RKO (cell line): Measurements from ENCODE around the gene SGSH.
"Not testable (repeated sequence)": the region's sequence is repeated elsewhere in the genome, so short reads cannot be mapped to it uniquely, and the experiment has no call there.

Experiments
- DNase-seq: peaks from one replicate; pipeline ENCODE4 v3.0.0-alpha.2; 2016; ENCODE audit warnings: low spot score

Gene SGSH

GRCh38 chr17:80253631-80254395 is 33.7 kb upstream of the SGSH start:
- DNase-seq = no peak

DNA sequence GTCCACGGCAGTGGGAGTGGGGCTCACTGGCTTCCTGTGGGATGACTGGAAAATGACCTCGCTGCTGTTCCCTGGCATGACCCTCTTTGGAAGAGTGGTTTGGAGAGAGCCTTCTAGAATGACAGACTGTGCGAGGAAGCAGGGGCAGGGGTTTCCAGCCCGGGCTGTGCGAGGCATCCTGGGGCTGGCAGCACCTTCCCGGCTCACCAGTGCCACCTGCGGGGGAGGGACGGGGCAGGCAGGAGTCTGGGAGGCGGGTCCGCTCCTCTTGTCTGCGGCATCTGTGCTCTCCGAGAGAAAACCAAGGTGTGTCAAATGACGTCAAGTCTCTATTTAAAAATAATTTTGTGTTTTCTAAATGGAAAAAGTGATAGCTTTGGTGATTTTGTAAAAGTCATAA is 32.7 kb upstream of the SGSH start:
- no peak for DNase-seq

- DNase-seq = no peak
Measured at GRCh38 chr17:80251966-80252365, 31.8 kb upstream of the SGSH start.

GRCh38 chr17:80248894-80249710 is 29.0 kb upstream of the SGSH start:
- DNase-seq = no peak

DNA sequence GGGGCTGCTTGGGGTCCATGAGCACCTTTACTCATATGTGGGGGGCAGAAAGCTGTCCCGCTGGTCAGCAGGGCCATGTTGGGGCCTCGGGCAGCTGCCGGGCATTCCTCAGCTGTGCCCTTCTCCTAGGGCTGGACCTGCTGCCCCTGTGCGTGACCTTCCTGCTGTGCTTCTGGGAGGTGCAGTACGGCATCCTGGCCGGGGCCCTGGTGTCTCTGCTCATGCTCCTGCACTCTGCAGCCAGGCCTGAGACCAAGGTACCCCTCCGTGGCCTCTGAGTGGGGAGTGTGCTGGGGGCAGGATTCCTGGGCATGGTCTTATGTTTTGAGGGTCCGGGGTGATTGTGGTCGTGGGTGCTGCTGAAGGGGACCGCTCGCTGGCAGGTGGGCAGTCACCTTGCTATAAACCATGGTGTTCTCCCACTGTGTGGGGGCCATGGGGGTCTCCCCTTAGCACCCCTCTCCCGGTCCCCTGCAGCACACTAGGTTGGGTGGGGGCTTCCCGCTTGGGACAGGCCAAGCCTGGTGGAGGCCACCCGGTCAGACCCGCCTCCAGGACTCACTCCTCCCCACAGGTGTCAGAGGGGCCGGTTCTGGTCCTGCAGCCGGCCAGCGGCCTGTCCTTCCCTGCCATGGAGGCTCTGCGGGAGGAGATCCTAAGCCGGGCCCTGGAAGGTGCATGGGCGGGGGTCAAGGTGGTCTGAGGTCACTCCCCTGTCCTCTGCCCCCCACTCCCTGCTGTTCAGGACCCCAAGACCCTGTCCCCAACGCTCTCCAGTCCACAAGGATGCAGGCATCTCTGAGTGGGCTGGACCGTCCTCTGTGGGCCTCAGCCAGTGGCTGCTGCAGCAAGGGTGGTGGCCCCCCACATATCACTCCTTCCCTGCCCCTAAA is 28.1 kb upstream of the SGSH start:
- no peak for DNase-seq

DNA sequence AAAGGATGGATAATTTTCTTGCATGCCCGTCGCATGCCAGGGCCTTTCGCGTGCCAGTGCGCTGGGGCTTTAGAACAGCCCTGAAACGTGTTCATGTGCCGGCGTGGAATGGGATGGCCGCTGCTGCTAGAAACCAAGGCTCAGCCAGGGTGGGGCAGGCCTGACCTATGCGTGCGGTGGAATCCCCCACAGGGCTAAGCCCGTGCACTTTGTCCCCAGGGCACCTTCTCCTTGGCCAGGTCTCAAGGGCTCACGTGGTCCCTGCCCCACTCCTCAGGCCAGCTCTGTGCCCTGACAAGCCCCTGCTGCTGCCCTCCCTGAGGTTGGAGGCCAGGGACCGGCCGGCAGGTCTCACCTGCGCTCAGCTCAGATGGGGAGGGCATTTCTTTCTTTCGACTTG is 27.4 kb upstream of the SGSH start:
- DNase-seq = no peak

GRCh38 chr17:80246726-80247125 is 26.6 kb upstream of the SGSH start:
- DNase-seq = no peak

DNA sequence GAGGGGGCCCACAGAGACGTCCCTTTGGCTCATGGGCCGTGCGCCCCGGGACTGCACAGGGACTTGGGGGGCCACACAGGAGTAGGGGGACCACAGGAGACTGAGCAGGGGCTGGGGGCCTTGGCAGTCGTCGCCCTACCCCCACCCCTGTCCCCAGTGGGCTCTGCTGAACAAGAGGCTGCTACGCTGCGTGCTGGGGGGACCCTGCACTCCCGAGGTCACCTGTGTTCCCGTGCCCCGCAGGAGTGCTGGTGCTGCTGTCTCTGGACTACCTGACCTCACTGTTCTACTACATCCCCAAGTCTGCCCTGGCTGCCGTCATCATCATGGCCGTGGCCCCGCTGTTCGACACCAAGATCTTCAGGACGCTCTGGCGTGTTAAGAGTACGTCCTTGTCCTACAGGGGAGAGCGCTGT is 26.1 kb upstream of the SGSH start:
- DNase-seq = no peak

DNA sequence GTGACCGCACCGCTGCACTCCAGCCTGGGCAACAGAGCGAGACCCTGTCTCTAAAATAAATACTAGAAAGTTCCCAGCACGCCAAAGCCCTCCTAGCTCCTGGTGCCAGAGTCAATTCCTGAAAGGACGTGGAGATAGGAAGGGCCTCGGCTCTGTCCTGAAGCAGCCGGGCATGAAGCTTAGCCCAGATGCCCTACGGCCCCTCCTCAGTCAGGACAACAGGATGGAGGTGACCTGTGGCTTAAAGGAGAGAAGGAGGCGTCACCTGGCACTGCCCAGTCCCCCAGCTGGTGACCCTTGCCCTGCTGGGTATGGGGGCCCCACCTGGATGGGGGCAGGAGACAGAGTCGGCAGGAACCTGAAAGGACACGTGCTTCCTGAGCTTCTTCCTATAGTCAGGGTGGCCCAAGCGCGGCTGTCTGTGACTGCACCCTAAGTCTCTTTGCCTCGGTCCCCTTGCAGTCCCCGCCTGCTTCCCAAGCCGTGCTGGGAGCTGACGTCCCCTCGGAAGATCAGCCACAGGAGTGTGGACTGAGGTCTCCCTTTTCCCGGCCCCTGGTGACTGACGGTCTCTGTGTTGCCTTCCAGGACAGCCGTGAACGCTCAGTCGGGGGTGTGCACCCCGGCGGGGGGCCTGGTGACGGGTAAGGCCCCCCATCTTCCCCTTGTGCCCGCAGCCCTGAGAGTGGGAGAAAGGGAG is 25.6 kb upstream of the SGSH start:
- no peak for DNase-seq

DNA sequence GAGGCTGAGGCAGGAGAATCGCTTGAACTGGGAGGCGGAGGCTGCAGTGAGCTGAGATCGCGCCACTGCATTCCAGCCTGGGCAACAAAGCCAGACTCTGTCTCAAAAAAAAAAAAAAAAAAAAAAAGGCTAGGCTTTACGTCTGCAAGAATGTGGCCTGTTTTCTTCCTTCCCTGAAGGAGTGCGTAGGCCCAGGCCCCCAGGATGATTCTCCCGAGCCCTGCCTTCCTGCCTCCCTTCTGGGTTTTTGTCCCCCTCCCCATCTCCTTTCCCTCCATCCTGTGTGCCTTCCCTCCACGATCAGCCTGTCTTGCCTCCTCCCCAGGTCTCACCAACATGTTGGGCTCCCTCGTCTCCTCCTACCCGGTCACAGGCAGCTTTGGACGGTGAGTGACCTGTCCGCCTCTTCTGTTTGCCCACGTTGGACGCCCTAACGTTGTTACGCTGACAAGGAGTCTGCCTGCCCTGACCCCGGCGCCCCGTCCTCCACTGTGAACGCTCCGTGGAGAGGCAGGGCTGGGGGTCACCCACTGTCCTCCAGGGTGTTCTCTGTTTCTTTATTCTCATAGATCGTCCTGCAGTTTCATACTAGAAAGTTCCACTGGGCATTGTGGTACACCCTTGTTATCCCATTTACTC is 24.9 kb upstream of the SGSH start:
- no peak for DNase-seq

DNA sequence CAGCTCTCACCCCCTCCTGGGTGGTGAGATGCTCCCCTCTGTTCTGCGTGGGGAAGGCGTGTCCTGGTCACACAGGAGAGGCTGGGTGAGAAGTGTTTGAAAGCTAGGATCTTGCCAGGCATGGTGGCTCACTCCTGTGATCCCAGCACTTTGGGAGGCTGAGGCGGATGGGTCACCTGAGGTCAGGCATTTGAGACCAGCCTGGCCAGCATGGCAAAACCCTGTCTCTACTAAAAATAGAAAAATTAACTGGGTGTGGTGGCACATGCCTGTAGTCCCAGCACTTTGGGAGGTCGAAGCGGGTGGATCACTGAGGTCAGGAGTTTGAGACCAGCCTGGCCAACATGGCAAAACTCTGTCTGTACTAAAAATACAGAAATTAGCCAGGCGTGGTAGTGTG is 24.3 kb upstream of the SGSH start:
- not testable (repeated sequence) for DNase-seq

GRCh38 chr17:80243526-80244433 is 23.6 kb upstream of the SGSH start:
- no peak for DNase-seq

DNA sequence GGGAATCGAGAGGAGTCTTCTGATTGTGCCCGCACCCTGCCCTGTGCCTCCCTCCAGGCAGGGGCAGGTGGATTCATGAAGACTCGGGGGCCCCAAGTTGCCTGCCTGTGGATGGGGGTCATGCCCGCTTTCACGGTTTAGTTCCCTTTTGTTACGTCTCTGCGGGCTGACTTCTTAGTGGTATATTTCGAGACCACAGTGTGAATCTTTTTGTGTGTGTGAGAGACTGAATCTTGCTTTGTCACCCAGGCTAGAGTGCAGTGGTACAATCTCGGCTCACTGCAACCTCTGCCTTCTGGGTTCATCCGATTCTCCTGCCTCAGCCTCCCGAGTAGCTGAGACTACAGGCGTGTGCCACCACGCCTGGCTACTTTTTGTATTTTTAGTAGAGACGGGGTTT is 22.4 kb upstream of the SGSH start:
- DNase-seq = no peak

DNA sequence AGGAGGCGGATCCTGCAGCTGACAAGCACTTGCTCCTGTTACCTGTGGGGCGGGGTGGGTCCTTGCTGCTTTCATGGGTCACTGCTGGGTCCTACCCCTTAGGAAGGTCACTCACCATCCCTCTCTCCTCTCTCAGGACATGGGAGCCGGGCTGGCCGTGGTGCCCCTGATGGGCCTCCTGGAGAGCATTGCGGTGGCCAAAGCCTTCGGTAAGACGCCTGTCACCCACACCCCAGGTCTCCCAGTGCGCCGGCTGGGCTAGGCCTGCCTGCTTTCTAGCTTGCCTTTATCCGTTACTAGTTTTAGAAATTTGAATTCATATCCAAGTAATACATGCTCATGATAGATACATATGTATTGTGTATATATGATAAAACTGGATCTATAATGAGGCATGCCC is 17.3 kb upstream of the SGSH start:
- no peak for DNase-seq

GRCh38 chr17:80236911-80237310 is 16.8 kb upstream of the SGSH start:
- DNase-seq = no peak

- no peak for DNase-seq
Measured at GRCh38 chr17:80233202-80233601, 13.1 kb upstream of the SGSH start.

- no peak for DNase-seq
Measured at GRCh38 chr17:80232438-80232837, 12.3 kb upstream of the SGSH start.

DNA sequence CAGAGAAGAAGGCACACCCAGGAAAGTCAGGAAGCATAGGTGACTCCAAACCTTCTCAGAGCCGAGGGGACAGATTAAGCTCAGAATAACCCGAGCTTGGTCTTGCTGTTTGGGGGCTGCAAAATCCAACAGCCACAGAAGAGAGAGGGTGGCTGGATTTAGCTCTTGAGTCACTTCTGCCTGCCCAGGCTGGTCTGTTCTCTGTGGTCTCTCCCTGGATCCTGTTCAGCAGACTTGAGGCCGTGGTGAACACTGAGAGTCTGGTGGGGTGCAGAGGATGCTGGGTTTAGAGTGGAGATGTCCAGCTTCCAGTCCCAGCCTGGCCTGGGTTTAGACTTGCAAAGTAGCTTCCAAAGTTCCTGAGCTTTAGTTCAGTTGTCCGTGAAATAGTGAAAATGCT is 8.9 kb upstream of the SGSH start:
- no peak for DNase-seq

GRCh38 chr17:80228477-80228876 is 8.3 kb upstream of the SGSH start:
- DNase-seq = no peak

DNA sequence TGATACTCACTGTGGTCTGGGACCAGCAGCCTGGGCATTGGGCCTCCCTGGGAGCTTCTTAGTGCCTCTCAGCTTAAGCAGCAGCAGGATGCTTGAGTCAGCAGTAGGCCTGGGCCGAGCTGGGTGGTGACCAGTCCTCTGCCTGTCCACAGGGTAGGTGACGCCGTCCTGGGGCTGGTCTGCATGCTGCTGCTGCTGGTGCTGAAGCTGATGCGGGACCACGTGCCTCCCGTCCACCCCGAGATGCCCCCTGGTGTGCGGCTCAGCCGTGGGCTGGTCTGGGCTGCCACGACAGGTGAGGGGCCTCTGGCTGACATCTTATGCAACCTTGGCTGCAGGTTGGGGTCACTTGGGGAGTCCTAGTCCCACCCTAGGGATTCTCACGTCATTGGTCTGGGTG is 7.5 kb upstream of the SGSH start:
- no peak for DNase-seq
